ENCODE data around the gene ROBO3.

The ROBO3 gene, protein sequence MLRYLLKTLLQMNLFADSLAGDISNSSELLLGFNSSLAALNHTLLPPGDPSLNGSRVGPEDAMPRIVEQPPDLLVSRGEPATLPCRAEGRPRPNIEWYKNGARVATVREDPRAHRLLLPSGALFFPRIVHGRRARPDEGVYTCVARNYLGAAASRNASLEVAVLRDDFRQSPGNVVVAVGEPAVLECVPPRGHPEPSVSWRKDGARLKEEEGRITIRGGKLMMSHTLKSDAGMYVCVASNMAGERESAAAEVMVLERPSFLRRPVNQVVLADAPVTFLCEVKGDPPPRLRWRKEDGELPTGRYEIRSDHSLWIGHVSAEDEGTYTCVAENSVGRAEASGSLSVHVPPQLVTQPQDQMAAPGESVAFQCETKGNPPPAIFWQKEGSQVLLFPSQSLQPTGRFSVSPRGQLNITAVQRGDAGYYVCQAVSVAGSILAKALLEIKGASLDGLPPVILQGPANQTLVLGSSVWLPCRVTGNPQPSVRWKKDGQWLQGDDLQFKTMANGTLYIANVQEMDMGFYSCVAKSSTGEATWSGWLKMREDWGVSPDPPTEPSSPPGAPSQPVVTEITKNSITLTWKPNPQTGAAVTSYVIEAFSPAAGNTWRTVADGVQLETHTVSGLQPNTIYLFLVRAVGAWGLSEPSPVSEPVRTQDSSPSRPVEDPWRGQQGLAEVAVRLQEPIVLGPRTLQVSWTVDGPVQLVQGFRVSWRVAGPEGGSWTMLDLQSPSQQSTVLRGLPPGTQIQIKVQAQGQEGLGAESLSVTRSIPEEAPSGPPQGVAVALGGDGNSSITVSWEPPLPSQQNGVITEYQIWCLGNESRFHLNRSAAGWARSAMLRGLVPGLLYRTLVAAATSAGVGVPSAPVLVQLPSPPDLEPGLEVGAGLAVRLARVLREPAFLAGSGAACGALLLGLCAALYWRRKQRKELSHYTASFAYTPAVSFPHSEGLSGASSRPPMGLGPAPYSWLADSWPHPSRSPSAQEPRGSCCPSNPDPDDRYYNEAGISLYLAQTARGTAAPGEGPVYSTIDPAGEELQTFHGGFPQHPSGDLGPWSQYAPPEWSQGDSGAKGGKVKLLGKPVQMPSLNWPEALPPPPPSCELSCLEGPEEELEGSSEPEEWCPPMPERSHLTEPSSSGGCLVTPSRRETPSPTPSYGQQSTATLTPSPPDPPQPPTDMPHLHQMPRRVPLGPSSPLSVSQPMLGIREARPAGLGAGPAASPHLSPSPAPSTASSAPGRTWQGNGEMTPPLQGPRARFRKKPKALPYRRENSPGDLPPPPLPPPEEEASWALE (N-terminal part only)
- long read RNA-seq, partial matches to known transcripts, result 1 of 2 reads
- long read RNA-seq, other reads (novel, unspliced or antisense), result 1 of 2 reads

DNA sequence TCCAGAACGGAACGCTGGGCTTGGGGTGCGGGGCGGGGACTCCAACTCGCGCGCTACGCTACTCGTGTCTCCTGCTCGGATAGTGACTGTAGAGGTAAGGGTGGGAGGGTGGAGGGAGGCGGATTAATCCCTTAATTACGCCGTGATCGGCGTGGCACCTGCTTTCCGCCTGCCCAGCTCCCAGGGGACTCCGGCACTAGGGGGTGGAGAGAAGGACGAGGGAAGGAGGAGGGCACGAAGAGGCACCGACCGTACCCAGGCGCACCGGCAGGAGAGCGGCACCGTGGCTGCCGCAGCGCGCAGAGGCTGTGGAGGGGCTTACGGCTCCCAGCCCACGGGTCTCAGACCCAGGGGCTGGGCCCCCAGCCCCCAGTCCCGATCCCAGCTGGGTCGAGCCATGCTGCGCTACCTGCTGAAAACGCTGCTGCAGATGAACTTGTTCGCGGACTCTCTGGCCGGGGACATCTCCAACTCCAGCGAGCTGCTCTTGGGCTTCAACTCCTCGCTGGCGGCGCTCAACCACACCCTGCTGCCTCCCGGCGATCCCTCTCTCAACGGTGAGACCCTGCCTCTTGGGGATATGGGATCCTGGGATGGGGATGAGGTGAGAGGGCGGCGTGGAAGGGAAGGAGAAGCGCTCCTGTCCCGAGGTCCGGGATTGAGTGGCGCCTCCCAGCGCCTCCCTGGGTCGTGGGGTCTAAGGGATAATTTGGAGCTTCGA lies at the start of gene ROBO3:
TSS of gene ROBO3 (plus strand) at position 252 of the 721 bp plus-strand sequence. CDS start at position 398, 146 bp downstream.
- TF ChIP-seq POLR2AphosphoS5 (IDR thresholded peaks at IDR 0.05; ENCODE audit: low read depth), result no peak
- TF ChIP-seq, protein P1, sequence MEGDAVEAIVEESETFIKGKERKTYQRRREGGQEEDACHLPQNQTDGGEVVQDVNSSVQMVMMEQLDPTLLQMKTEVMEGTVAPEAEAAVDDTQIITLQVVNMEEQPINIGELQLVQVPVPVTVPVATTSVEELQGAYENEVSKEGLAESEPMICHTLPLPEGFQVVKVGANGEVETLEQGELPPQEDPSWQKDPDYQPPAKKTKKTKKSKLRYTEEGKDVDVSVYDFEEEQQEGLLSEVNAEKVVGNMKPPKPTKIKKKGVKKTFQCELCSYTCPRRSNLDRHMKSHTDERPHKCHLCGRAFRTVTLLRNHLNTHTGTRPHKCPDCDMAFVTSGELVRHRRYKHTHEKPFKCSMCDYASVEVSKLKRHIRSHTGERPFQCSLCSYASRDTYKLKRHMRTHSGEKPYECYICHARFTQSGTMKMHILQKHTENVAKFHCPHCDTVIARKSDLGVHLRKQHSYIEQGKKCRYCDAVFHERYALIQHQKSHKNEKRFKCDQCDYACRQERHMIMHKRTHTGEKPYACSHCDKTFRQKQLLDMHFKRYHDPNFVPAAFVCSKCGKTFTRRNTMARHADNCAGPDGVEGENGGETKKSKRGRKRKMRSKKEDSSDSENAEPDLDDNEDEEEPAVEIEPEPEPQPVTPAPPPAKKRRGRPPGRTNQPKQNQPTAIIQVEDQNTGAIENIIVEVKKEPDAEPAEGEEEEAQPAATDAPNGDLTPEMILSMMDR (IDR thresholded peaks at IDR 0.05; ENCODE audit: insufficient read depth, low read length), result no peak
- TF ChIP-seq, protein P2, sequence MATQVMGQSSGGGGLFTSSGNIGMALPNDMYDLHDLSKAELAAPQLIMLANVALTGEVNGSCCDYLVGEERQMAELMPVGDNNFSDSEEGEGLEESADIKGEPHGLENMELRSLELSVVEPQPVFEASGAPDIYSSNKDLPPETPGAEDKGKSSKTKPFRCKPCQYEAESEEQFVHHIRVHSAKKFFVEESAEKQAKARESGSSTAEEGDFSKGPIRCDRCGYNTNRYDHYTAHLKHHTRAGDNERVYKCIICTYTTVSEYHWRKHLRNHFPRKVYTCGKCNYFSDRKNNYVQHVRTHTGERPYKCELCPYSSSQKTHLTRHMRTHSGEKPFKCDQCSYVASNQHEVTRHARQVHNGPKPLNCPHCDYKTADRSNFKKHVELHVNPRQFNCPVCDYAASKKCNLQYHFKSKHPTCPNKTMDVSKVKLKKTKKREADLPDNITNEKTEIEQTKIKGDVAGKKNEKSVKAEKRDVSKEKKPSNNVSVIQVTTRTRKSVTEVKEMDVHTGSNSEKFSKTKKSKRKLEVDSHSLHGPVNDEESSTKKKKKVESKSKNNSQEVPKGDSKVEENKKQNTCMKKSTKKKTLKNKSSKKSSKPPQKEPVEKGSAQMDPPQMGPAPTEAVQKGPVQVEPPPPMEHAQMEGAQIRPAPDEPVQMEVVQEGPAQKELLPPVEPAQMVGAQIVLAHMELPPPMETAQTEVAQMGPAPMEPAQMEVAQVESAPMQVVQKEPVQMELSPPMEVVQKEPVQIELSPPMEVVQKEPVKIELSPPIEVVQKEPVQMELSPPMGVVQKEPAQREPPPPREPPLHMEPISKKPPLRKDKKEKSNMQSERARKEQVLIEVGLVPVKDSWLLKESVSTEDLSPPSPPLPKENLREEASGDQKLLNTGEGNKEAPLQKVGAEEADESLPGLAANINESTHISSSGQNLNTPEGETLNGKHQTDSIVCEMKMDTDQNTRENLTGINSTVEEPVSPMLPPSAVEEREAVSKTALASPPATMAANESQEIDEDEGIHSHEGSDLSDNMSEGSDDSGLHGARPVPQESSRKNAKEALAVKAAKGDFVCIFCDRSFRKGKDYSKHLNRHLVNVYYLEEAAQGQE (IDR thresholded peaks at IDR 0.05; ENCODE audit: insufficient replicate concordance, low read depth), result no peak
- no peak for TF ChIP-seq GABPA (IDR thresholded peaks at IDR 0.05; ENCODE audit: low read depth)
- no peak for TF ChIP-seq SPI1 (IDR thresholded peaks at IDR 0.05; ENCODE audit: borderline replicate concordance, low read depth)
- no peak within 1 kb of the TSS for H3K4me3 ChIP-seq (replicated peaks; ENCODE audit: insufficient read depth, low read length)
- DNase-seq (ENCODE audit: low read depth in 1 of 2, low spot score in 1 of 2), result no peak
- H3K27me3 ChIP-seq (ENCODE audit: insufficient read depth, poor library complexity, severe bottlenecking), result peaks cover 83% of the 10 kb centered on the region
- H3K27ac ChIP-seq (replicated peaks), result no peak within 1 kb of the TSS

DNA sequence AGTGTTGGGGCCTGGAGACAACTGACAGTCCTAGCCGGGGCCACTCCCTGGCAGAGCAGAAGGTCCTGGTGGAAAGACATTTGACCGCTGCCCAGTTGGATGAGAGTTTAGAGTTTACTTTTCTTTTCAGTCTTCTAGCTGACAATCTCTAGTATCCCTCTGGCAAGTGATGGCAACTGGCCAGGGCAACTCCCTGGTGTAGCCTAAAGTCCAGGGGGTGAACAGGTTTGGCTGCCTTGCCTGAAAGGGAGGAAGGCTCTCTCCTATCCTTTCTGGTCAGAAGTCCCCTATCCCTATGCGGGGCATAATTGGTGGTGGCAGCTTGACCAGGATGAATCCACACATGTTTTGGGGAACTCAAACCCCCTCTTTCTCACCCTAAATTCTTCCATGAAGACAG lies 48.2 kb upstream of the ROBO3 start:
- TF ChIP-seq GABPA (IDR thresholded peaks at IDR 0.05; ENCODE audit: low read depth) (no peak), POLR2AphosphoS5 (IDR thresholded peaks at IDR 0.05; ENCODE audit: low read depth) (no peak), SPI1 (IDR thresholded peaks at IDR 0.05; ENCODE audit: borderline replicate concordance, low read depth) (no peak)
- Histone ChIP-seq H3K4me3 (replicated peaks; ENCODE audit: insufficient read depth, low read length) (no peak overlapping the region), H3K27me3 (ENCODE audit: insufficient read depth, poor library complexity, severe bottlenecking) (peaks cover 8% of the 10 kb centered on the region), H3K27ac (replicated peaks) (no peak overlapping the region)
- DNase-seq (ENCODE audit: low read depth in 1 of 2, low spot score in 1 of 2), result no peak

DNA sequence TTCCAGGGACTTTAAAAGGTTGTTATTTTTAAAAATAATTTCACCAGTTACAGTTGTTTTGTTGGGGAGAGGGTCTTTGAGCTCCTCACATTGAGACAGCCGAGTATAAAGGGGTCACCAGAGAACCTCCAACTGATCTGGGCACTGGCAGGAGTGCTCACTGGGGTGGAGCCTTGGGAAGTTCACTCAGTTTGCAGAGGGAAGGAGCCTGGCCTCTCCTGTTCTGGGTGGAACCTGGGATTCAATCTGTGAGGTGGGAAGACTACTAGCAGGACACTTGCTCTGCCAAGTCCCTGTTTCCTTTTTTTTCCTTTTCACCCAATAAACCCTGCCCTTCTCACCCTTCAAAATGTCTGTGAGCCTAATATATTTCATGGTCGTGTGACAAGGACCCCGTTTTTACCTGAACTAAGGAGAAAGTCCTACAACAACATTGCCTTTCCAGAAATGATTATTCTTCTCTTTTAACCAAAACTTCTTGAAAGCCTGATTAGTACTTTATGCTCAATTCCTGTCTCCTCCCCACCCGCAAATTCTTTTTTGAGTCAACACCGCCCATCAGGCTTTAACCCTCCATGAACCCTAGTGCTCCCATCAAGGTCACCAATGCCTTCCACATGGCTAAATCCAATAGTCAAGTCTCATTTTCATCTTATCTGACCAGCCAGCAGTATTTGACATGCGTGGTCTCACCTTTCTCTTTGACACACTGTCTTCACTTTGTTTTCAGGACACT lies 43.1 kb upstream of the ROBO3 start:
- H3K27me3 ChIP-seq (ENCODE audit: insufficient read depth, poor library complexity, severe bottlenecking), result peaks cover 10% of the 10 kb centered on the region
- H3K27ac ChIP-seq (replicated peaks), result no peak overlapping the region
- TF ChIP-seq, protein P1 (IDR thresholded peaks at IDR 0.05; ENCODE audit: insufficient read depth, low read length), result no peak
- TF ChIP-seq, protein P2 (IDR thresholded peaks at IDR 0.05; ENCODE audit: insufficient replicate concordance, low read depth), result no peak
- TF ChIP-seq SPI1 (IDR thresholded peaks at IDR 0.05; ENCODE audit: borderline replicate concordance, low read depth) (no peak), GABPA (IDR thresholded peaks at IDR 0.05; ENCODE audit: low read depth) (no peak)
- H3K4me3 ChIP-seq (replicated peaks; ENCODE audit: insufficient read depth, low read length), result no peak overlapping the region
- no peak for DNase-seq (ENCODE audit: low read depth in 1 of 2, low spot score in 1 of 2)
